ENCODE data around the gene OTUD5.

The OTUD5 gene

DNA sequence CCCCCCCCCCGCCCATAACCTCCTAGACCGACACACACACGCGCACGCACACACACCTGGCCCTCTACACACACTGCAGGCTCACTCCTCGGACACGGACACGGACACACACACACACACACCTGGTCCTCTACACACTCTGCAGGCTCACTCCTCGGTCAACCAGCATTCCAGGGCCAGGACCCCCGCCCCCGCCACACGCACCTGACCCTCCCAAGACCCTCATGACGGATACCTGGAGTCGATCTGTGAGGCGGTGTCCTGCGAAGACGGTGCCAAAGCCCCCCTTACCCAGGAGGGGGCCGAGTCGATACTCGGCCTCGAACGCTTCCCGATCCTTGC lies 39.1 kb downstream of the OTUD5 start:
- no peak for TF ChIP-seq CTCF (conservative IDR thresholded peaks at IDR 0.05; ENCODE audit: low read depth, low read length)
- DNase-seq (ENCODE audit: low read depth) = no peak
- H3K4me3 ChIP-seq (ENCODE audit: low read length) = peak overlapping the region; percentile 61

DNA sequence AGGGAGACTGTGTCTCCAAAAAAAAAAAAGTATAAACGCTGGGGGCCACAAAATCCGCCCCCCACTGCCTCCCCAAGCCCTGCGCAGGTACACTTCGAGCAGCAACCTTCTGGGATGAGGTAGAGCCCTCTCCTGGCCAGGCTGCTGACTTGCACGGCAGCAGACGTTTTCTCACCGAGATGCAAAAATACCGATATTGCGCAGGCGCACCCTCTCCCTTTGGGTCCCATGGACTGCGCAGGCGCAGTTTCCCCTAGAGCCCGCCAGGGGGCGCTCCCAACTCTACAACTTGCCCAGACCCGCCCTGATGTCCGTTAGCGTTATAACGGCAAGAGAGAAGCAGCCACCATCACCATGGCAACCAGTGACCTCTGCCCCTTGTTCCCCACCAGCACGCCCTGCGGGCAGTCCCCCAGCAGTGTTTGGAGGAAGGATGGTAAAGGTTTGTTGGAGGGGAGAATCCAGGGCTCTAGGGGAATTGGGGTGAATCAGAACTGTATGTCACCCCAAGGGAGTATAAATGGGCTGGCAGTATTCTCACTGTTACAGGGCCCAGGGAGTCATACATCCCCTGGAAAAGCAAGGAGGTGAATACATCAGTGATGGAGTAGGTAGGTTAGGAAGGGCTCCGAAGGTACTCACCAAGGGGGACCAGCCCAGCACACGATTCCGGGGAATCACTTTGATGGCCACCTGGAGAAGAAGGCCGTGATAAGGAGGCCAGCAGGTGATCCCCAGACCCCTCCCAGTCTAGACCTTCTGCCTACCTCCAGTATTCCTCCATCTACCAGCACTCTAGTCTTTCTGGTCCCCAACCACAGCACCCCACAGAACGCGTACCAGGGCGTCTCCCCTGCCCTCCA lies 40.0 kb downstream of the OTUD5 start:
- H3K4me3 ChIP-seq (ENCODE audit: low read length) = peak overlapping the region; percentile 61
- TF ChIP-seq CTCF (conservative IDR thresholded peaks at IDR 0.05; ENCODE audit: low read depth, low read length) = peak; percentile 89
- peak; percentile 48 for DNase-seq (ENCODE audit: low read depth)

DNA sequence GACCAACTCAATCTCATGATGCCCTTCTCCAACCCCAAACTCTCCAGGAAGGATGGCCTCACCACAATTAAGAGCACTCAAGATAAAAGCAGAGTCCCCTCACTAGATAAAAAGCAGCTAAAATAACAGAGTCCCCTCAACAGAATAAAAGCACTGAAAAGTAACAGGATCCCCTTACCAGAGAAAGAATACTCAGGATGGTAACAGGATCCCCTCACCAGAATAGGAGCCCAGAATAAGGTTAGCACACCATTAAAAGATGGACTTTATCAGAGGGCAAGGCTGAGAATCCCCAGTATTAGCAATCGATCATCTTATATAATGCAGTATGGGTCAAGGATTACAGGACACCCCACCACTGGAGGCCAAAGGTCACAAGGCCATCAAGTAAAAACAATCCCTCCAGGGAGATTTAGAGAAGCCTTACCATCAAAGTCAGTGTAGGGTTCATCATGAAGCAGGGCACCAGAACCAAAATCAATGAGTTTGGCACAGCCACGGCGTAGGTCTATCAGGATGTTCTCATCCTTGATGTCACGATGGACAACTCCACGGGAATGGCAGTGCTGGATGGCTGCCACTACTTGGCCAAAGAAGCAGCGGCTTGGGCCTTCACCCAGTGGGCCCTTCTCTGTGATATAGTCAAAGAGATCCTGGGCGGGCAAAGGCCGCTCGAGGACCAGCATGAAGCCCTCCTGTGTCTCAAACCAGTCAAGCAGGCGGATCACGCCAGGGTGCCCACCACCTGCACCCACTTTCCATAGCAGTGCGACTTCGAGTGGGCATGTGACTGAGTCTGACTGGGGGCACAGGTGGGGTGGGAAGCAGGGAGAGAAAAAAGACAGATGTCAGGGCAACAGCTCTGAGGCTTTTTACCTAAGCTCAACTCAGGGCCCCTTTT lies 42.6 kb downstream of the OTUD5 start:
- DNase-seq (ENCODE audit: low read depth) = no peak
- TF ChIP-seq CTCF (conservative IDR thresholded peaks at IDR 0.05; ENCODE audit: low read depth, low read length) = no peak
- no peak overlapping the region for H3K4me3 ChIP-seq (ENCODE audit: low read length)

DNA sequence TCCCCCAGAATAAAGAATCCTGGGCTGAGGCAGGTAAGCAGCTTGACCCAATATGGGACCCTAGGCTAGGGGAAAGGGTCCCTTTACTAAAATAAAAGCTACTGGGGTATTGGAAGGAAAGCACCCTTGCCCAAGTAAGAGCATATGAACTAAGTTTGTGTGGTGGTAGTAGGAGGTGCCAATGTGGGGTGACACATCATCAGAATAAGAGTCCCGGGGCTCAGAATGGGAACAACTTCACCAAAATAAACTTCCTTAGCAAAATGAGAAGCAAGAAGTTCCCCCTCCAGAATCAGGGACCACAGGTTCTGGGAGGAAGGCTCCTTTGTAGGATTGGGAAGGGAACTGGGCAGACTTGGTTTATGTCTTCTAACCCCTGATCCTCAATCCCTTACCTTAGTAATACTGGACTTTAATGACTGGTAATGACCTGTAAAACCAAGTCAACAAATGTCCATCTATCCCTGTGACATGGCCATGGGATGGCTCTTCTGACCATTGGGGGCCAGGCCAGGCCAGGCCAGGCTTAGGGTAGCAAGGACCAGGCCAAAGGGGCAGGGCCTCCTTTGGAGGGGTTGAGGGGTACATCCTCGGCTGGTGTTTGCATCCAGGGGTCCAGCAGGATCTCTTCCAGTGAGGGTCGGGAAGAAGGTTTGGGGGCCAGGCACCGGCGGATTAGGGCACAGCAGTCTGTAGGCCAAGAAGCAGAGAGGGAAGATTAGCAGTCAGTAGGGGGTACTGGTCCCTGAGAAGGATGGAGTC lies 43.6 kb downstream of the OTUD5 start:
- H3K4me3 ChIP-seq (ENCODE audit: low read length) = no peak overlapping the region
- DNase-seq (ENCODE audit: low read depth) = no peak
- TF ChIP-seq CTCF (conservative IDR thresholded peaks at IDR 0.05; ENCODE audit: low read depth, low read length) = no peak

- peak within 1 kb of the TSS; percentile 87 for H3K4me3 ChIP-seq (ENCODE audit: low read length)
- DNase-seq (ENCODE audit: low read depth) = peak; percentile 31
- TF ChIP-seq CTCF (conservative IDR thresholded peaks at IDR 0.05; ENCODE audit: low read depth, low read length) = no peak
Observed at GRCh38 chrX:48911412-48912182, 45.8 kb downstream of the OTUD5 start, which contains the start of gene SLC35A2. Gene SLC35A2, minus strand, starts transcription at chrX:48911646. Its CDS starts 10 bp downstream, at chrX:48911636.

DNA sequence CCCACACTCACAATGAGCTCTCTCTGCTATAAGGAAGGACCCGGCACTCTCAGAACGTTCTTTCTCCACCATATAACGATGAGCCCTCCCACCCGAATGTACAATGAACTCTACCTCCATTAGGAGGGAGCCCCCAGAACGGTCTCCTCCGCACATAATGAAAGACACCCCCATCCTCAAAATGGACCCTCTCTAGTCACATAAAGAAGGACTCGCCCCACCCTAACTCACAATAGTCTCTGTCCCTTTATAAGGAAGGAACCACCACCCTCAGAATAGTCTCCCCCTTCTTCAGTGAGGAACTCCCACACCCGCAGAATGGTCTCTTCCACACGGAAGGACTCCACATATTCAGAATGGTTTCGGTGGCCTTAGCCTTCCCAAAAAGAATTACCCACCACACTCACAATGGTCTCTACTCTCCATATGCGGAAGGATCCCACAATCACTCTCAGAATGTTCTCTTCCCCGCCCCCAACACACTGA lies 46.4 kb downstream of the OTUD5 start:
- peak overlapping the region; percentile 87 for H3K4me3 ChIP-seq (ENCODE audit: low read length)
- no peak for DNase-seq (ENCODE audit: low read depth)
- no peak for TF ChIP-seq CTCF (conservative IDR thresholded peaks at IDR 0.05; ENCODE audit: low read depth, low read length)

Measured in retinal pigment epithelial cell (primary cell).